Neural cell (in vitro differentiated cells): ENCODE data around the gene PRKCQ. TPM values are rescaled to one million over a fixed set of nuclear protein-coding genes. Genes with fewer than 3 reads are reported as not detected.

Experiments
- H2AFZ ChIP-seq: fragments of 200-600, 300-800 bp; sonication (generic), shearing (Covaris generic); 2 replicates; pipeline ENCODE4 v1.6.0; 2014; ENCODE audit warnings: low read depth, mild to moderate bottlenecking, antibody characterized with exemption, low read length, moderate library complexity
- H3F3A ChIP-seq: fragments of 200-600 bp; shearing (Covaris generic); 2 replicates; pipeline ENCODE4 v1.6.1; 2016; ENCODE audit warnings: mild to moderate bottlenecking, moderate library complexity, mixed read lengths, antibody characterized with exemption, low read length; ENCODE audit not compliant: insufficient read depth, poor library complexity, severe bottlenecking
- H3K27ac ChIP-seq: fragments of 200-600, 300-800 bp; sonication (generic), shearing (Covaris generic); 2 replicates; pipeline ENCODE4 v1.5.1; 2014; ENCODE audit warnings: mild to moderate bottlenecking, low read length, moderate library complexity
- H3K27me3 ChIP-seq: fragments of 300-800, 200-600 bp; sonication (generic), shearing (Covaris generic); 2 replicates; pipeline ENCODE4 v1.6.0; 2014; ENCODE audit warnings: mild to moderate bottlenecking, low read depth, low read length, moderate library complexity; ENCODE audit not compliant: insufficient read depth
- H3K36me3 ChIP-seq: fragments of 300-800, 200-600 bp; sonication (generic), shearing (Covaris generic); 2 replicates; pipeline ENCODE4 v1.5.1; 2014; ENCODE audit warnings: mild to moderate bottlenecking, antibody characterized with exemption, low read length, moderate library complexity; ENCODE audit not compliant: insufficient read depth
- H3K4me2 ChIP-seq: fragments of 300-800, 200-600 bp; sonication (generic), shearing (Covaris generic); 2 replicates; pipeline ENCODE4 v1.6.0; 2014; ENCODE audit warnings: mild to moderate bottlenecking, low read length
- H3K4me3 ChIP-seq: fragments of 300-800, 200-600 bp; sonication (generic), shearing (Covaris generic); 2 replicates; pipeline ENCODE4 v1.5.1; 2014; ENCODE audit warnings: mild to moderate bottlenecking, low read length, moderate library complexity
- H3K79me2 ChIP-seq: fragments of 200-600 bp; shearing (Covaris generic); replicated peaks from 2 replicates; pipeline ENCODE4 v1.6.0; 2014; ENCODE audit warnings: mild to moderate bottlenecking, low read length, moderate library complexity; ENCODE audit not compliant: insufficient read depth
- H3K9ac ChIP-seq: fragments of 300-800, 200-600 bp; sonication (generic), shearing (Covaris generic); 2 replicates; pipeline ENCODE4 v1.6.1; 2016; ENCODE audit warnings: mild to moderate bottlenecking, low read length, mixed read lengths
- H3K9me2 ChIP-seq: fragments of 200-600 bp; shearing (Covaris generic); 2 replicates; pipeline ENCODE4 v1.6.1; 2016; ENCODE audit warnings: mild to moderate bottlenecking, low read length, mixed read lengths; ENCODE audit not compliant: insufficient read depth
- H3K9me3 ChIP-seq: fragments of 200-600, 300-800 bp; sonication (generic), shearing (Covaris generic); 2 replicates; pipeline ENCODE4 v1.6.1; 2016; ENCODE audit warnings: mild to moderate bottlenecking, mixed run types, low read length, moderate library complexity, mixed read lengths
- H4K20me1 ChIP-seq: fragments of 200-600 bp; shearing (Covaris generic); 2 replicates; pipeline ENCODE4 v1.6.1; 2016; ENCODE audit warnings: mild to moderate bottlenecking, mixed run types; ENCODE audit not compliant: insufficient read depth
- EP300 ChIP-seq: fragments of 450-650 bp; conservative IDR thresholded peaks from 2 replicates; pipeline ENCODE4 v1.6.1; 2014; ENCODE audit warnings: antibody characterized with exemption, mild to moderate bottlenecking, moderate library complexity; ENCODE audit not compliant: poor library complexity, severe bottlenecking
- EZH2 ChIP-seq: fragments of 200-600, 300-800 bp; shearing (Covaris generic), sonication (generic); IDR thresholded peaks from 2 replicates; pipeline ENCODE4 v1.6.1; 2014; ENCODE audit warnings: antibody characterized with exemption, low read length, borderline replicate concordance, mild to moderate bottlenecking; ENCODE audit not compliant: insufficient read depth, poor library complexity, severe bottlenecking
- MXI1 ChIP-seq: fragments of 450-650 bp; conservative IDR thresholded peaks from 2 replicates; pipeline ENCODE4 v1.6.1; 2014; ENCODE audit warnings: antibody characterized with exemption, mild to moderate bottlenecking; ENCODE audit not compliant: poor library complexity, severe bottlenecking
- POLR2AphosphoS5 ChIP-seq: IDR thresholded peaks from 2 replicates; pipeline ENCODE4 v1.6.1; 2012
- RAD21 ChIP-seq: fragments of 450-650 bp; conservative IDR thresholded peaks from 2 replicates; pipeline ENCODE4 v1.6.1; 2014; ENCODE audit warnings: antibody characterized with exemption, mild to moderate bottlenecking, moderate library complexity
- SMC3 ChIP-seq: fragments of 450-650 bp; conservative IDR thresholded peaks from 2 replicates; pipeline ENCODE4 v1.6.1; 2014; ENCODE audit warnings: antibody characterized with exemption, mild to moderate bottlenecking, moderate library complexity; ENCODE audit not compliant: poor library complexity
- TAF1 ChIP-seq: IDR thresholded peaks from 2 replicates; pipeline ENCODE4 v1.6.1; 2012; ENCODE audit warnings: low read depth
- polyA plus RNA-seq: library from polyadenylated mRNA; depleted of rRNA; stranded (reverse); fragments of >200 nt; gene quantifications from 2 replicates; pipeline ENCODE4 v1.2.3, GENCODE V29; 2014
- TF ChIP-seq, protein P1 (sequence below): IDR thresholded peaks from 2 replicates; pipeline ENCODE4 v1.6.1; 2012; ENCODE audit warnings: borderline replicate concordance
- TF ChIP-seq, protein P2 (sequence below): fragments of 450-650 bp; IDR thresholded peaks from 2 replicates; pipeline ENCODE4 v1.5.1; 2014; ENCODE audit warnings: antibody characterized with exemption, mild to moderate bottlenecking, moderate library complexity; ENCODE audit not compliant: poor library complexity, severe bottlenecking

Gene PRKCQ
- polyA plus RNA-seq, 1 donor from 2014 or later, result 0.61 TPM

DNA sequence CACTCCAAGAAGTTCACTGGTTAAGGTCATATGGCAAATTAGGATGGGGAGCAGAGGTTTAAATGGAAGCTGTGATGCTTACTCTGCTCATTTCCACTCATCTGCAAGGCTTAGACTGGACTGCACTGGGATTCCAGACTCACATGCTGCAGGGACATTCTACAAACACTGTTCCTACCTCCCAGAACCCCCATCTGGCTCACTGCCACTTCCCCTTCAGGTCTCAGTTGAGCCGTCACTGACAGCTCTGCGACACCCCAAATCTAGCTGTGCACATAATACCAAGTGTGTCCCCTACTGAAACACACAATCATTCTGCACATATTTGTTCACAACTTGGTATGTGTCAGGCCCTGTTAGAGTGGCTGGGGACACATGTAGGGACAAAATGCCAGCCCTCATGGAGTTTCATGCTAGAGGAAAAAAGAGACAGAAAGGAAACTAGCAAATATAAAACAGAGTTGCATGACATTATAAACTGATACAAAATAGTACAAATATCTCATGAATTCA is 5.4 kb downstream of the PRKCQ start:
- Histone ChIP-seq H4K20me1 (no peaks in the 10 kb centered on the region), H3K4me2 (no peak overlapping the region), H3K9me3 (peaks cover 4% of the 10 kb centered on the region), H3F3A (no peaks in the 10 kb centered on the region), H3K9me2 (no peaks in the 10 kb centered on the region), H3K79me2 (no peaks in the 10 kb centered on the region), H3K4me3 (no peak overlapping the region), H3K36me3 (no peaks in the 10 kb centered on the region), H2AFZ (no peak overlapping the region), H3K27ac (no peak overlapping the region), H3K27me3 (peaks cover 8% of the 10 kb centered on the region), H3K9ac (no peak overlapping the region)
- TF ChIP-seq RAD21 (no peak), SMC3 (no peak), TAF1 (no peak)

DNA sequence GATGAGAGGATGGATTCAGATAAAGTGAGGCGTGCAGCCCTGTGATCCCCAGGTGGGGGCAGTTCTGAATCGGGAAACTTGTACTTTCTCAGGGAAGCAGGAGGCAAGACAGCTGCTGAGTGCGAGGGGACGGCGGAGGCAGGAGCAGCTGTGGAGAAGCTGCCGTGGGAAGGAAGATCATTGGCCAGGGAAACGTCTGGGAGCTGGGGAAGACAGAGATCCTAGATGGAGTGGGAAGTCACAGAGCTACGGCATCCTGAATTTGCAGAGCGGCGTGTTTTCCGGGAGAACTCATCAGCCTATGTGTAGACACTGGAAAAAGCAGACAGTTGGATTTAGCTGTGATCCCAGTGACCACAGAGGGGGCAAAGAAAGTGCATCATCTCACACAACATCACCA is 9.2 kb downstream of the PRKCQ start:
- H3K9me3 ChIP-seq, result no peaks in the 10 kb centered on the region
- H4K20me1 ChIP-seq, result no peaks in the 10 kb centered on the region
- no peak overlapping the region for H2AFZ ChIP-seq
- H3K4me2 ChIP-seq, result no peak overlapping the region
- no peak overlapping the region for H3K4me3 ChIP-seq
- H3K79me2 ChIP-seq, result no peaks in the 10 kb centered on the region
- TF ChIP-seq SMC3 (no peak), POLR2AphosphoS5 (no peak), TAF1 (no peak), EZH2 (no peak), RAD21 (no peak), MXI1 (no peak), EP300 (no peak)
- TF ChIP-seq, protein P1, sequence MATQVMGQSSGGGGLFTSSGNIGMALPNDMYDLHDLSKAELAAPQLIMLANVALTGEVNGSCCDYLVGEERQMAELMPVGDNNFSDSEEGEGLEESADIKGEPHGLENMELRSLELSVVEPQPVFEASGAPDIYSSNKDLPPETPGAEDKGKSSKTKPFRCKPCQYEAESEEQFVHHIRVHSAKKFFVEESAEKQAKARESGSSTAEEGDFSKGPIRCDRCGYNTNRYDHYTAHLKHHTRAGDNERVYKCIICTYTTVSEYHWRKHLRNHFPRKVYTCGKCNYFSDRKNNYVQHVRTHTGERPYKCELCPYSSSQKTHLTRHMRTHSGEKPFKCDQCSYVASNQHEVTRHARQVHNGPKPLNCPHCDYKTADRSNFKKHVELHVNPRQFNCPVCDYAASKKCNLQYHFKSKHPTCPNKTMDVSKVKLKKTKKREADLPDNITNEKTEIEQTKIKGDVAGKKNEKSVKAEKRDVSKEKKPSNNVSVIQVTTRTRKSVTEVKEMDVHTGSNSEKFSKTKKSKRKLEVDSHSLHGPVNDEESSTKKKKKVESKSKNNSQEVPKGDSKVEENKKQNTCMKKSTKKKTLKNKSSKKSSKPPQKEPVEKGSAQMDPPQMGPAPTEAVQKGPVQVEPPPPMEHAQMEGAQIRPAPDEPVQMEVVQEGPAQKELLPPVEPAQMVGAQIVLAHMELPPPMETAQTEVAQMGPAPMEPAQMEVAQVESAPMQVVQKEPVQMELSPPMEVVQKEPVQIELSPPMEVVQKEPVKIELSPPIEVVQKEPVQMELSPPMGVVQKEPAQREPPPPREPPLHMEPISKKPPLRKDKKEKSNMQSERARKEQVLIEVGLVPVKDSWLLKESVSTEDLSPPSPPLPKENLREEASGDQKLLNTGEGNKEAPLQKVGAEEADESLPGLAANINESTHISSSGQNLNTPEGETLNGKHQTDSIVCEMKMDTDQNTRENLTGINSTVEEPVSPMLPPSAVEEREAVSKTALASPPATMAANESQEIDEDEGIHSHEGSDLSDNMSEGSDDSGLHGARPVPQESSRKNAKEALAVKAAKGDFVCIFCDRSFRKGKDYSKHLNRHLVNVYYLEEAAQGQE, result no peak
- TF ChIP-seq, protein P2, sequence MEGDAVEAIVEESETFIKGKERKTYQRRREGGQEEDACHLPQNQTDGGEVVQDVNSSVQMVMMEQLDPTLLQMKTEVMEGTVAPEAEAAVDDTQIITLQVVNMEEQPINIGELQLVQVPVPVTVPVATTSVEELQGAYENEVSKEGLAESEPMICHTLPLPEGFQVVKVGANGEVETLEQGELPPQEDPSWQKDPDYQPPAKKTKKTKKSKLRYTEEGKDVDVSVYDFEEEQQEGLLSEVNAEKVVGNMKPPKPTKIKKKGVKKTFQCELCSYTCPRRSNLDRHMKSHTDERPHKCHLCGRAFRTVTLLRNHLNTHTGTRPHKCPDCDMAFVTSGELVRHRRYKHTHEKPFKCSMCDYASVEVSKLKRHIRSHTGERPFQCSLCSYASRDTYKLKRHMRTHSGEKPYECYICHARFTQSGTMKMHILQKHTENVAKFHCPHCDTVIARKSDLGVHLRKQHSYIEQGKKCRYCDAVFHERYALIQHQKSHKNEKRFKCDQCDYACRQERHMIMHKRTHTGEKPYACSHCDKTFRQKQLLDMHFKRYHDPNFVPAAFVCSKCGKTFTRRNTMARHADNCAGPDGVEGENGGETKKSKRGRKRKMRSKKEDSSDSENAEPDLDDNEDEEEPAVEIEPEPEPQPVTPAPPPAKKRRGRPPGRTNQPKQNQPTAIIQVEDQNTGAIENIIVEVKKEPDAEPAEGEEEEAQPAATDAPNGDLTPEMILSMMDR, result no peak
- no peaks in the 10 kb centered on the region for H3K36me3 ChIP-seq
- H3K9ac ChIP-seq, result no peak overlapping the region
- H3K27me3 ChIP-seq, result peaks cover 4% of the 10 kb centered on the region
- H3F3A ChIP-seq, result no peaks in the 10 kb centered on the region
- H3K9me2 ChIP-seq, result no peaks in the 10 kb centered on the region
- no peak overlapping the region for H3K27ac ChIP-seq
